ENCODE data around the gene CATSPERD. TPM values are rescaled to one million over a fixed set of nuclear protein-coding genes. Genes with fewer than 3 reads are reported as not detected.

Gene CATSPERD
- total and polyA plus RNA-seq, 9 of the 15 experiments (the other 6 are each of a cell fraction or from before 2014, with no cell fraction given), result not detected

DNA sequence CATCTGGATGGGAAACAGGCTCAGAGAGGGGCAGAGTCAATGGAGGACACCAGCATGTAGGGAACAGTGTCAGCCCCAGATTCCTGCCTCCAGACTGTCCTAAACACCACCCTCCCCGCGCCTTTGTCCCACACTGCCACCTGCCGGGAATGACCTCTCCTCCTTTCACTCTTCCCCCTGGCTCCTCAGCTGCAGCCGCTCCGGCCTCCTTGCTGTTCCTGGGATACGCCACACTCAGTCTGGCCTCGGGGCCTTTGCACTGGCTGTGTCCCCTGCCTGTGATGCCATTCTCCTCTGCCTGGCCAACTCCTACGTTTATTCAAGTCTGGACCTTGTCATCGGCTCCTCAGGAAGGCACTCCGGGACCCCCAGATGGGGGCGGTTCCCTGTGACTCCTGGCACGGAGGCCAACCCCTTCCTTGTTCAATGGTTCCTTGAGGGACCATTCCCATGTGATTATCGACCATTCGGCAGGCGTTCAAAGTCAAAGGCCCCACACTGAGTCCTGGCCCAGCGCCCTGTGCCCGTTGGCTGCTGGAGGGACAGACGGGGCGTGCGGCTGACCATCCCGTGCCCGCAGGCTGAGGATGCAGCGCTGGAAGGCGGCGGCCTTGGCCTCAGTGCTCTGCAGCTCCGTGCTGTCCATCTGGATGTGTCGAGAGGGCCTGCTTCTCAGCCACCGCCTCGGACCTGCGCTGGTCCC, 103.3 kb downstream of the CATSPERD start:
- intact Hi-C loops (cut with micrococcal nuclease) (loop anchor here (2.0 kb wide), 1 partner anchor 19 kb away; the partner anchor contains the start of gene NRTN), in situ Hi-C loops (cut with MboI) (no loop called here)
- Histone ChIP-seq H3K4me3 (no peak overlapping the region), H3K9ac (ENCODE audit: insufficient read depth in 1 of 2, low read depth in 2 of 2, low read length in 2 of 2) (no peak overlapping the region), H3K79me2 (ENCODE audit: control insufficient read depth, insufficient read depth, low read length) (peaks cover 4% of the 10 kb centered on the region; the same call in 1 of the 3 replicates), H3K4me1 (replicated peaks in 1 of 2; ENCODE audit: control insufficient read depth in 2 of 2, insufficient read depth in 2 of 2, low read length in 2 of 2) (peaks cover 6 to 54% of the 10 kb centered on the region in 2 experiments; a peak in 4 of 5 replicates), H3K9me3 (replicated peaks; ENCODE audit: control insufficient read depth, insufficient read depth, low read depth, low read length) (no peaks in the 10 kb centered on the region), H4K20me1 (replicated peaks; ENCODE audit: control insufficient read depth, insufficient read depth, low read length) (no peaks in the 10 kb centered on the region; the same call in 1 of the 2 replicates), H3K27me3 (ENCODE audit: control insufficient read depth in 2 of 2, insufficient read depth in 2 of 2, low read length in 2 of 2) (no peaks in the 10 kb centered on the region), H3K27ac (ENCODE audit: extremely low read depth, low read depth, low read length) (no peak overlapping the region), H2AFZ (ENCODE audit: low read depth, low read length) (no peak overlapping the region), H3K9me1 (ENCODE audit: control insufficient read depth, insufficient read depth, low read length) (peaks cover 3% of the 10 kb centered on the region), H3K36me3 (ENCODE audit: control insufficient read depth, insufficient read depth, low read length) (no peaks in the 10 kb centered on the region), H3K4me2 (ENCODE audit: insufficient read depth, low read length) (no peak overlapping the region)
- peak; percentile 85 for FAIRE-seq
- peak; percentile 65 for ATAC-seq
- WGBS (ENCODE audit: insufficient coverage, low coverage, missing lambda C conversion rate), result 55% methylated on average over 29 of the region's 30 CpGs
- peak; percentile 46 to 74 (median 58) for DNase-seq (ENCODE audit: extremely low read depth in 1 of 4, low spot score in 3 of 4)
- no TSS peak for BruUV-seq (replicated peaks)
- ChIA-PET POLR2A (interaction anchor here (0.6 kb wide), 3 partner anchors 37 to 675 kb away, joined by 3 read pairs; no protein-coding TSS in a partner anchor), CTCF (ENCODE audit: low intra/inter-chr PET ratio) (interaction anchor here (0.6 to 3.3 kb wide), 4 partner anchors 19 to 312 kb away, joined by 3 to 20 read pairs (median 10); partner anchors contain the start of gene NRTN)
- no peak for TF ChIP-seq NCOR1 (IDR thresholded peaks at IDR 0.05)
- TF ChIP-seq, protein P1, sequence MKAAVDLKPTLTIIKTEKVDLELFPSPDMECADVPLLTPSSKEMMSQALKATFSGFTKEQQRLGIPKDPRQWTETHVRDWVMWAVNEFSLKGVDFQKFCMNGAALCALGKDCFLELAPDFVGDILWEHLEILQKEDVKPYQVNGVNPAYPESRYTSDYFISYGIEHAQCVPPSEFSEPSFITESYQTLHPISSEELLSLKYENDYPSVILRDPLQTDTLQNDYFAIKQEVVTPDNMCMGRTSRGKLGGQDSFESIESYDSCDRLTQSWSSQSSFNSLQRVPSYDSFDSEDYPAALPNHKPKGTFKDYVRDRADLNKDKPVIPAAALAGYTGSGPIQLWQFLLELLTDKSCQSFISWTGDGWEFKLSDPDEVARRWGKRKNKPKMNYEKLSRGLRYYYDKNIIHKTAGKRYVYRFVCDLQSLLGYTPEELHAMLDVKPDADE (conservative IDR thresholded peaks at IDR 0.05; ENCODE audit: control insufficient read depth, low read depth, low read length), result no peak
- TF ChIP-seq, protein P2, sequence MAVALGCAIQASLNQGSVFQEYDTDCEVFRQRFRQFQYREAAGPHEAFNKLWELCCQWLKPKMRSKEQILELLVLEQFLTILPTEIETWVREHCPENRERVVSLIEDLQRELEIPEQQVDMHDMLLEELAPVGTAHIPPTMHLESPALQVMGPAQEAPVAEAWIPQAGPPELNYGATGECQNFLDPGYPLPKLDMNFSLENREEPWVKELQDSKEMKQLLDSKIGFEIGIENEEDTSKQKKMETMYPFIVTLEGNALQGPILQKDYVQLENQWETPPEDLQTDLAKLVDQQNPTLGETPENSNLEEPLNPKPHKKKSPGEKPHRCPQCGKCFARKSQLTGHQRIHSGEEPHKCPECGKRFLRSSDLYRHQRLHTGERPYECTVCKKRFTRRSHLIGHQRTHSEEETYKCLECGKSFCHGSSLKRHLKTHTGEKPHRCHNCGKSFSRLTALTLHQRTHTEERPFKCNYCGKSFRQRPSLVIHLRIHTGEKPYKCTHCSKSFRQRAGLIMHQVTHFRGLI (CRISPR knock-in tag; IDR thresholded peaks at IDR 0.05), result no peak
- TF ChIP-seq TAF7 (tag; IDR thresholded peaks at IDR 0.05), result no peak
- no peak for TF ChIP-seq PYGO2 (tag; IDR thresholded peaks at IDR 0.05)
- TF ChIP-seq PHF20 (IDR thresholded peaks at IDR 0.05; ENCODE audit: partially characterized antibody), result no peak
- no peak for TF ChIP-seq NR2C1 (IDR thresholded peaks at IDR 0.05)
- no peak for TF ChIP-seq NR2C1 (tag; IDR thresholded peaks at IDR 0.05)
- TF ChIP-seq, protein P3, sequence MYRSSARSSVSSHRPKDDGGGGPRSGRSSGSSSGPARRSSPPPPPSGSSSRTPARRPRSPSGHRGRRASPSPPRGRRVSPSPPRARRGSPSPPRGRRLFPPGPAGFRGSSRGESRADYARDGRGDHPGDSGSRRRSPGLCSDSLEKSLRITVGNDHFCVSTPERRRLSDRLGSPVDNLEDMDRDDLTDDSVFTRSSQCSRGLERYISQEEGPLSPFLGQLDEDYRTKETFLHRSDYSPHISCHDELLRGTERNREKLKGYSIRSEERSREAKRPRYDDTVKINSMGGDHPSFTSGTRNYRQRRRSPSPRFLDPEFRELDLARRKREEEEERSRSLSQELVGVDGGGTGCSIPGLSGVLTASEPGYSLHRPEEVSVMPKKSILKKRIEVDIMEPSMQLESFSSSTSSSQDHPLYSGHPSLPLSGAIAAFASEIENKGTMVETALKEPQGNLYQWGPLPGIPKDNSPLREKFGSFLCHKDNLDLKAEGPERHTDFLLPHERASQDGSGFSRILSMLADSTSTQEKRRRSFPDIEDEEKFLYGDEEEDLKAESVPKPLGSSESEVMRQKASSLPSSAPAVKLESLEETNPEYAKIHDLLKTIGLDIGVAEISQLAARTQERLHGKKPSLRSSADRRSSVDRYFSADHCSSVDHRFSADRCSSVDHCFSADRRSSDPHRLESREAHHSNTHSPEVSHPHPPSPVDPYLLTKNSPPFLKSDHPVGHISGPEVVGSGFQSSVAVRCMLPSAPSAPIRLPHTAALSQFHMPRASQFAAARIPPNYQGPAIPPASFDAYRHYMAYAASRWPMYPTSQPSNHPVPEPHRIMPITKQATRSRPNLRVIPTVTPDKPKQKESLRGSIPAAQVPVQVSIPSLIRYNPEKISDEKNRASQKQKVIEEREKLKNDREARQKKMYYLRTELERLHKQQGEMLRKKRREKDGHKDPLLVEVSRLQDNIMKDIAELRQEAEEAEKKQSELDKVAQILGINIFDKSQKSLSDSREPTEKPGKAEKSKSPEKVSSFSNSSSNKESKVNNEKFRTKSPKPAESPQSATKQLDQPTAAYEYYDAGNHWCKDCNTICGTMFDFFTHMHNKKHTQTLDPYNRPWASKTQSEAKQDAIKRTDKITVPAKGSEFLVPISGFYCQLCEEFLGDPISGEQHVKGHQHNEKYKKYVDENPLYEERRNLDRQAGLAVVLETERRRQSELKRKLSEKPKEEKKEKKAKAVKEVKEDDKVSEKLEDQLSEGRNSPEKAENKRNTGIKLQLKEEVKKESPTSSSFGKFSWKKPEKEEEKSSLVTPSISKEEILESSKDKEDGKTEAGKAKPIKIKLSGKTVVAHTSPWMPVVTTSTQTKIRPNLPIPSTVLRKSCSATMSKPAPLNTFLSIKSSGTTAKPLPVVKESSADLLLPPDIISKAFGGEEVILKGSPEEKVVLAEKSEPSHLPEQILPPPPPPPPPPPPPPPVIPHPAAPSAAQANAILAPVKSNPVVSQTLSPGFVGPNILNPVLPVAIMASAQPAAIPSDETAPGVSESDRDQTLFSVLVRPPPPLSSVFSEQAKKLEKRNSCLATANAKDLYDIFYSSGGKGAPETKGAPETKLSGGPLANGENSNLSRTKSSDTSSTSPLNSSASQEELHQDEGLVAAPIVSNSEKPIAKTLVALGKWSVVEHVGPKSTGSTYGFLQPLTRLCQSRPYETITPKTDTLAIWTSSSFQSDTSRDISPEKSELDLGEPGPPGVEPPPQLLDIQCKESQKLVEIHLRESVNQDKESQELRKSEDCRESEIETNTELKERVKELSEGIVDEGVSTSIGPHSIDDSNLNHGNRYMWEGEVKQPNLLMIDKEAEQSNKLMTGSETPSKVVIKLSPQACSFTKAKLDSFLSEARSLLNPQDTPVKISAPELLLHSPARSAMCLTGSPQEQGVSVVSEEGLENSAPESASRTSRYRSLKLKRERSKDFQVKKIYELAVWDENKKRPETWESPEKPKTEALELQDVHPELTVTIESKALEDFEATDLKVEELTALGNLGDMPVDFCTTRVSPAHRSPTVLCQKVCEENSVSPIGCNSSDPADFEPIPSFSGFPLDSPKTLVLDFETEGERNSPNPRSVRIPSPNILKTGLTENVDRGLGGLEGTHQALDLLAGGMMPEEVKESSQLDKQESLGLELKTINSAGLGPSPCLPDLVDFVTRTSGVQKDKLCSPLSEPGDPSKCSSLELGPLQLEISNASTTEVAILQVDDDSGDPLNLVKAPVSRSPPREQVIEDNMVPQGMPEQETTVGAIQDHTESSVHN (IDR thresholded peaks at IDR 0.05; ENCODE audit: borderline replicate concordance in 1 of 2, low read depth in 1 of 2), result no peak
- no peak for TF ChIP-seq ZNF507 (tag; conservative IDR thresholded peaks at IDR 0.05)
- no peak for TF ChIP-seq ARHGAP35 (IDR thresholded peaks at IDR 0.05; ENCODE audit: partially characterized antibody)

All from K562 (cell line).